ENCODE measurements around the gene NINL.

GRCh38 chr20:25484911-25485511 is 100.3 kb downstream of the NINL start:
- no peak for TF ChIP-seq RAD21 (IDR thresholded peaks at IDR 0.05; ENCODE audit: low read length)
- no peak for TF ChIP-seq CTCF (IDR thresholded peaks at IDR 0.05)
- TF ChIP-seq TEAD4 (IDR thresholded peaks at IDR 0.05; ENCODE audit: borderline replicate concordance, insufficient read depth), result no peak
- no peak for TF ChIP-seq GABPA (IDR thresholded peaks at IDR 0.05; ENCODE audit: low read depth)
- no peak for TF ChIP-seq EZH2phosphoT487 (IDR thresholded peaks at IDR 0.05; ENCODE audit: borderline replicate concordance, low read depth)
- no peak for TF ChIP-seq POLR2AphosphoS5 (IDR thresholded peaks at IDR 0.05; ENCODE audit: low read depth, low read length)
- TF ChIP-seq RCOR1 (IDR thresholded peaks at IDR 0.05; ENCODE audit: low read length), result no peak
- no peak for TF ChIP-seq NRF1 (IDR thresholded peaks at IDR 0.05; ENCODE audit: low read depth, low read length)
- no peak for TF ChIP-seq TAF1 (IDR thresholded peaks at IDR 0.05; ENCODE audit: borderline replicate concordance, low read depth, low read length)
- no peak for TF ChIP-seq USF2 (IDR thresholded peaks at IDR 0.05; ENCODE audit: borderline replicate concordance, low read depth, low read length)
- TF ChIP-seq FOXM1 (IDR thresholded peaks at IDR 0.05; ENCODE audit: low read depth), result no peak
- TF ChIP-seq EP300 (IDR thresholded peaks at IDR 0.05; ENCODE audit: borderline replicate concordance in 1 of 2, low read depth in 1 of 2, low read length in 1 of 2), result no peak
- no peak for TF ChIP-seq SMC3 (IDR thresholded peaks at IDR 0.05; ENCODE audit: low read depth, low read length)

Measured in SK-N-SH (cell line).